ENCODE results near the gene ERP29. TPM values are rescaled to one million over a fixed set of nuclear protein-coding genes. Genes with fewer than 3 reads are reported as not detected.
A peak's percentile ranks its signal among the peaks of the same experiment; 100 is the strongest.

Gene ERP29
- total RNA-seq (10 to 100 TPM; 39.0 to 58.3 (median 55.5) TPM), polyA plus RNA-seq (44.8 TPM)
- long read RNA-seq, donor 1, transcript ERP29-201 (3 exons, 1,735 nt) = major isoform, 67 of 76 reads
- long read RNA-seq, donor 1, partial matches to known transcripts = 4 of 76 reads
- long read RNA-seq, donor 1, other reads (novel, unspliced or antisense) = 3 of 76 reads
- long read RNA-seq, donor 2, transcript ERP29-201 (3 exons, 1,735 nt) = major isoform, 43 of 47 reads
- long read RNA-seq, donor 2, partial matches to known transcripts = 0 of 47 reads
- long read RNA-seq, donor 2, other reads (novel, unspliced or antisense) = 1 of 47 reads
- long read RNA-seq, donor 3, transcript ERP29-201 (3 exons, 1,735 nt) = major isoform, 100 of 110 reads
- long read RNA-seq, donor 3, transcript ERP29-202 (2 exons, 1,333 nt) = minor isoform, 8 of 110 reads
- long read RNA-seq, donor 3, partial matches to known transcripts = 0 of 110 reads
- long read RNA-seq, donor 3, other reads (novel, unspliced or antisense) = 2 of 110 reads
- long read RNA-seq, donor 4, transcript ERP29-201 (3 exons, 1,735 nt) = major isoform, 28 of 36 reads
- long read RNA-seq, donor 4, partial matches to known transcripts = 4 of 36 reads
- long read RNA-seq, donor 4, other reads (novel, unspliced or antisense) = 0 of 36 reads

DNA sequence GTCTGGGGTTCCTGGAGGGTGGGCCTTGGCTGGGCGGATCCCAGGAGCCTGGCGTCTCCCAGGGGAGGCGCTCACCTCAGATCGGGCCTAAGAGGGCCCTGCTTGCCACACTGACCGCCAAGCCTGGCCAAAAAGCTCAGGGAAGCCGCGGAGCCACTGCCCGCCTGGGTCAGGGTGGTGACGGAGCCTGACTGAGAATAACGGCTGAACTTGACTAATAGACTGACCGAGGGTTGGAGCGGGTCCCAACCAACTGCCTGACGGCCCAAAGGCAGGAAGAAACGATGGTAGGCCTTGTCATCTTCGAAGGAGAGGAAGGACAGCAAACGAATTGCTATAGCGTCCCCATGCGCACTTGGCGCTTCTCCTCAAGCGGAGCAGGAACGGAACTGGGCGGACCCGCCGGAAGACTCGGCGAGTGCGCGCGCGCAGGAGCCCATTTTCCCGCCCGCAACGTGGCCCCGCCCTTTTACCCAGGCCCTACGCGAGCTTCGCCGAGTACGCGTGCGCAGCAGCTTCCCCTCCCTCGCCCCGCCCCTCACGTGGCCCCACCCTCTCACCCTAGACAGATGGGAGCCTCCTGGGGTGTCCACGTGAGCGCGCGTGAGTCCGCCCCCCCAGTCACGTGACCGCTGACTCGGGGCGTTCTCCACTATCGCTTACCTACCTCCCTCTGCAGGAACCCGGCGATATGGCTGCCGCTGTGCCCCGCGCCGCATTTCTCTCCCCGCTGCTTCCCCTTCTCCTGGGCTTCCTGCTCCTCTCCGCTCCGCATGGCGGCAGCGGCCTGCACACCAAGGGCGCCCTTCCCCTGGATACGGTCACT, at the start of gene ERP29, which contains the start of gene TMEM116:
ERP29 (plus strand) TSS at position 652 of the 826 bp plus-strand sequence; CDS start at position 692, 40 bp downstream.
TMEM116 (minus strand) TSS at position 391 of the 826 bp plus-strand sequence. CDS start 7,895 bp downstream, outside the sequence.
- under 1% methylated on average over 67 of the region's 67 CpGs for WGBS
- ATAC-seq = peak; percentile 96
- Histone ChIP-seq H3K9me3 (ENCODE audit: control insufficient read depth, low read length) (no peaks in the 10 kb centered on the region), H3K27me3 (ENCODE audit: control insufficient read depth, insufficient read depth) (no peaks in the 10 kb centered on the region), H3K4me1 (ENCODE audit: control insufficient read depth, insufficient read depth, low read length) (peaks cover 10% of the 10 kb centered on the region), H3K27ac (ENCODE audit: low read length) (peak within 1 kb of the TSS; percentile 95), H3K4me3 (ENCODE audit: low read length) (peak within 1 kb of the TSS; percentile 69)
- intact Hi-C loops (cut with DNase I) = loop anchor here in 2 of 4 donors (10.0 kb wide), 1 partner anchor 68 kb away; no protein-coding TSS in a partner anchor
- DNase-seq = peak; percentile 99 to 100 (median 100)

DNA sequence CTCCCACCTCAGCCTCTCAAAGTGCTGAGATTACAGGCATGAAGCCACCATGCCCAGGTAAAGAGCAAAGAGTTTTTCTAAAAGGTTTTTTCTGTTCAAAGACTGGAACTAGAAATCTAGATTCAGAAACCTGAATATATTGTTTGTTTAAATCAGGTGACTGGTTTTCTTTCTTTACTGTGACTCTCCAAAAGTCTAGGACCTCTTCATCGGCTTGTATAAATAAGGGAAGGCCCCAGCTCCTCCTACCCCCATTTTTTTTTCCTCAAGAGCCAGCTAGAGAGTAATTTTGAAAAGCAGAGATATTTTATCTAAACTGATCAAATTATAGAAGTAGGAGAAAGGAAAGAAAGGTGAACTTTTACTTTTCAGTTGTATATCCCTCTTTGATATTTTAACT, 48.3 kb upstream of the ERP29 start:
- Histone ChIP-seq H3K27ac (ENCODE audit: low read length) (no peak overlapping the region), H3K4me3 (ENCODE audit: low read length) (no peak overlapping the region), H3K27me3 (ENCODE audit: control insufficient read depth, insufficient read depth) (no peaks in the 10 kb centered on the region), H3K4me1 (ENCODE audit: control insufficient read depth, insufficient read depth, low read length) (no peaks in the 10 kb centered on the region), H3K9me3 (ENCODE audit: control insufficient read depth, low read length) (no peaks in the 10 kb centered on the region)
- intact Hi-C loops (cut with DNase I) = no loop called here
- DNase-seq = no peak
- WGBS = 97% methylated on average over 1 of the region's 1 CpG
- no peak for ATAC-seq

DNA sequence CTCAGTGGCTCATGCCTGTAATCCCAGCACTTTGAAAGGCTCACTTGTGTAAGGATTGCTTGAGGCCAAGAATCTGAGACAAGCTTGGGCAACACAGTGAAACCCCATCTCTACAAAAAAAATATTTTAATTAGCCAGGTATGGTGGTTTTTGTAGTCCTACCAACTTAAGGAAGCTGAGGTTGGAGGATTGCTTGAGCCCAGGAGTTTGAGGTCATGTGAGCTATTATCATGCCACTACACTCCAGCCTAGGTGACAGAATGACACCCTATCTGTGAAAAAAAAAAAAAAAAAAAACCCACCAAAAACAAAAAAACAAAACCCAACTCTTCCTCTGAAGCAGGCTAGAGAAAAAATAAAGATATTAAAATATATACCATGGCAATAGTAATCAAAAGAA, 41.4 kb upstream of the ERP29 start:
- Histone ChIP-seq H3K4me3 (ENCODE audit: low read length) (no peak overlapping the region), H3K27ac (ENCODE audit: low read length) (no peak overlapping the region), H3K4me1 (ENCODE audit: control insufficient read depth, insufficient read depth, low read length) (no peaks in the 10 kb centered on the region), H3K9me3 (ENCODE audit: control insufficient read depth, low read length) (no peaks in the 10 kb centered on the region), H3K27me3 (ENCODE audit: control insufficient read depth, insufficient read depth) (no peaks in the 10 kb centered on the region)
- DNase-seq (no peak), ATAC-seq (no peak)
- intact Hi-C loops (cut with DNase I) = no loop called here

DNA sequence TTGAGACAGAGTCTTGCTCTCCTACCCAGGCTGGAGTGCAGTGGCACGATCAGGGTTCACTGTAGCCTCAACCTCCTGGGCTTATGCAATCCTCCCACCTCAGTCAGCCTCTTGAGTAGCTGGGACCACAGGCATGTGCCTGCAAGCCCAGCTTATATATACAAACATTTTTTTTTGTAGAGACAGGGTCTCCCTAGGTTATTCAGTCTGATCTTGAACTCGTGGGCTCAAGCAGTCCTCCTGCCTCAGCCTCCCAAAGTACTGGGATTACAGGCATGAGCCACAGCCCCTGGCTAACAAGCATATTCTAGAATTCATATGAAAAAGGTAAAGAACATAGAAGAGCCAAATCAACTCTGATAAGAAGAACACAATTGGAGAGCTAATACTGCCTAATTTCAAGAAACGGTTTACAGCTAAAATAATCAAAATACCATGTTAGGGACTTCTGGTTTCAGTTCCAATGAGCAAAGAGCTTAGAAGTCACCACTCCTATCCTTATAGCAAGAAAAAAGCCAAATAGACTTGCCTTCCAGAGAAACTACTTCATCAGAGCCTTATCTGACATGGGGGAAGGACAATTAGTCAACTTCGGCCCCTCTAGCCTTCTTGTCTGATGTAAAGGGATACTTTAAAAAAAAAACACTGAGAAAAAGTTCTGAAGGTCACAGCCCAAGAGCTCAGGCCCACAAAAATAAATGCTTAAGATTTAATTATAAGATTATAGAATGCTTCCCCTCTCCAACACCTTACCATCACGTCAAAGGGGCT, 37.9 kb upstream of the ERP29 start:
- Histone ChIP-seq H3K4me1 (ENCODE audit: control insufficient read depth, insufficient read depth, low read length) (no peaks in the 10 kb centered on the region), H3K27ac (ENCODE audit: low read length) (no peak overlapping the region), H3K9me3 (ENCODE audit: control insufficient read depth, low read length) (no peaks in the 10 kb centered on the region), H3K27me3 (ENCODE audit: control insufficient read depth, insufficient read depth) (no peaks in the 10 kb centered on the region), H3K4me3 (ENCODE audit: low read length) (no peak overlapping the region)
- intact Hi-C loops (cut with DNase I) = no loop called here
- 81% methylated on average over 5 of the region's 5 CpGs for WGBS
- no peak for DNase-seq
- no peak for ATAC-seq

DNA sequence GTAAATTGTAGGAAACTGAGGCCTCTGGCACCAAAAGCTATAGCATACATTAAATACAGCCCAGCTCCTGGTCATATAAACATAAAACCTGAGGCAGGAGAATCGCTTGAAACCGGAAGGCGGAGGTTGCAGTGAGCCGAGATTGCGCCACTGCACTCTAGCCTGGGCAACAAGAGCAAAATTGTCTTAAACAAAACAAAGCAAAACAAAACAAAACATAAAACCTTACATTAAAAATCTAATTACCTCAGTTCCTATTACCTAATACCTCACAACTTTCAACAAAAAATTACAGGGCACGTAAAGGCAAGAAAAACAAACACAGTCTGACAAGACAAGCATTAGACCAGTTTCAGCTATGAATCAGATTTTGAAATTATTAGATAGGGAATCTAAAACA, 36.9 kb upstream of the ERP29 start:
- intact Hi-C loops (cut with DNase I) = no loop called here
- Histone ChIP-seq H3K27me3 (ENCODE audit: control insufficient read depth, insufficient read depth) (no peaks in the 10 kb centered on the region), H3K27ac (ENCODE audit: low read length) (no peak overlapping the region), H3K9me3 (ENCODE audit: control insufficient read depth, low read length) (no peaks in the 10 kb centered on the region), H3K4me1 (ENCODE audit: control insufficient read depth, insufficient read depth, low read length) (no peaks in the 10 kb centered on the region), H3K4me3 (ENCODE audit: low read length) (no peak overlapping the region)
- no peak for DNase-seq
- WGBS = 93% methylated on average over 6 of the region's 6 CpGs
- no peak for ATAC-seq

DNA sequence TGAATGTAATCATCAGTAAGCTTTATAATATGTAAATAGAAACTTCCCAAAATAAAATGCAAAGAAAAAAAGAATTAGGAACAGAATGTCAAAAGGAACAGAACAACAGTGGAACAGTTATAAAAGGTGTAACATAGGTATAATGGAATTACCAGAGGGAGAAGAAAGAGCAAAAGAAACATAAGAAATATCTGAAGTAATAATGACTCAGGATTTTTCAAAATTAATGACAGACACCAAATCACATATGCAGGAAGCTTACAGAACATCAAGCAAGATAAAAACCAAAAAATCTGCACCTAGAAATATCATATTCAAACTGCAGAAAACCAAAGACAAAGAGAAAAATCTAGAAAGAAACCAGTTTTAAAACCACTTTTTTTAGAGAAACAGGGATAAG, 36.4 kb upstream of the ERP29 start:
- Histone ChIP-seq H3K4me1 (ENCODE audit: control insufficient read depth, insufficient read depth, low read length) (no peaks in the 10 kb centered on the region), H3K27ac (ENCODE audit: low read length) (no peak overlapping the region), H3K9me3 (ENCODE audit: control insufficient read depth, low read length) (no peaks in the 10 kb centered on the region), H3K27me3 (ENCODE audit: control insufficient read depth, insufficient read depth) (no peaks in the 10 kb centered on the region), H3K4me3 (ENCODE audit: low read length) (no peak overlapping the region)
- ATAC-seq = no peak
- DNase-seq = no peak
- intact Hi-C loops (cut with DNase I) = no loop called here

DNA sequence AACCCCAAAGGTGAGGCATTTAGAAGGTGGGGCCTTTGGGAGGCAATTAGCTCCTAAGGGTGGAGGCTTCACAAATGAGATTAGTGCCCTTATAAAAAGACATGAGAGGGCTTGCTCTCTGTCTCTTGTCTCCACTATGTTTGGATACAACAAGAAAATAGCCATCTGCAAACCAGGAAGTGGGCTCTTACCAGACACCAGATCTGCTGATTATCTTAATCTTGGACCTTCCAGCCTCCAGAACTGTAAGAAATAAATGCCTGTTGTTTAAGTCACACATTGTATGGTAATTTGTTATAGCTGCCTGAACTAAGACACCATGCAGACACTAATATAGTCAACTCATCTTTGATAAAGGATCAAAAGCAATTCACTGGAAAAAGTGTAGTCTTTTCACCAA, 34.7 kb upstream of the ERP29 start:
- no peaks in the 10 kb centered on the region for H3K9me3 ChIP-seq (ENCODE audit: control insufficient read depth, low read length)
- H3K4me3 ChIP-seq (ENCODE audit: low read length) = no peak overlapping the region
- no peaks in the 10 kb centered on the region for H3K4me1 ChIP-seq (ENCODE audit: control insufficient read depth, insufficient read depth, low read length)
- intact Hi-C loops (cut with DNase I) = no loop called here
- H3K27me3 ChIP-seq (ENCODE audit: control insufficient read depth, insufficient read depth) = no peaks in the 10 kb centered on the region
- H3K27ac ChIP-seq (ENCODE audit: low read length) = no peak overlapping the region
- ATAC-seq (no peak), DNase-seq (no peak)

DNA sequence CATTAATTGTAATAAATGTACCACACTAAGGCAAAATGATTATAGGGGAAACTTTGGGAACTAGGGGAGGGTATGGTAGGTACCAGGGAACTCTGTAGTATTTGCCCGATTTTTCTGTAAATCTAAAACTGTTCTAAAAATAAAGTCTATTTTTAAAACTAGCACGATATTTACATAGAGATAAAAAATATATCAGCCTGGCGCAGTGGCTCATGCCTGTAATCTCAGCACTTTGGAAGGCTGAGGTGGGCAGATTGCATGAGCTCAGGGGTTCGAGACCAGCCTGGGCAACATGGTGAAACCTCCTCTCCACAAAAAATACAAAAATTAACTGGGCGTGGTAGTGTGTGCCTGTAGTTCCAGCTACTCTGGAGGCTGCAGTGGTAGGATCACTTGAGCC, 32.6 kb upstream of the ERP29 start:
- Histone ChIP-seq H3K4me1 (ENCODE audit: control insufficient read depth, insufficient read depth, low read length) (no peaks in the 10 kb centered on the region), H3K27ac (ENCODE audit: low read length) (no peak overlapping the region), H3K4me3 (ENCODE audit: low read length) (no peak overlapping the region), H3K27me3 (ENCODE audit: control insufficient read depth, insufficient read depth) (no peaks in the 10 kb centered on the region), H3K9me3 (ENCODE audit: control insufficient read depth, low read length) (no peaks in the 10 kb centered on the region)
- intact Hi-C loops (cut with DNase I) = no loop called here
- no peak for ATAC-seq
- whole genome bisulfite sequencing = 78% methylated on average over 5 of the region's 5 CpGs
- DNase-seq = no peak

DNA sequence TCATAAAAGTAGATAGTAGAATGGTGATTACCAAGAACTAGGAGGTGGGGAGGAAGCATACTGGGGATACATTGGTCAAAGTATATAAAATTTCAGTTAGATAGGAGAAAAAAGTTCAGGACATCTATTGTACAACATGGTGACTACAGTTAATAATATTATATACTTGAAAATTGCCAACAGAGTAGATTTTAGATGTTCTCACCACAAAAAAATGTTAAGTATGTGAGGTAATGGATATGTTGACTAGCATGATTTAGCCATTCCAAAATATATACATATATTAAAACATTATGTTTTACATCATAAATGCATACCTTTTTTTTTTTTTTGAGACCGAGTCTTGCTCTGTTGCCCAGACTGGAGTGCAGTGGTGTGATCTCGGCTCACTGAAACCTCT, 31.2 kb upstream of the ERP29 start:
- H3K27ac ChIP-seq (ENCODE audit: low read length) = no peak overlapping the region
- no peaks in the 10 kb centered on the region for H3K4me1 ChIP-seq (ENCODE audit: control insufficient read depth, insufficient read depth, low read length)
- H3K27me3 ChIP-seq (ENCODE audit: control insufficient read depth, insufficient read depth) = no peaks in the 10 kb centered on the region
- no peaks in the 10 kb centered on the region for H3K9me3 ChIP-seq (ENCODE audit: control insufficient read depth, low read length)
- intact Hi-C loops (cut with DNase I) = no loop called here
- 97% methylated on average over 2 of the region's 2 CpGs for WGBS
- ATAC-seq = no peak
- H3K4me3 ChIP-seq (ENCODE audit: low read length) = no peak overlapping the region
- no peak for DNase-seq

DNA sequence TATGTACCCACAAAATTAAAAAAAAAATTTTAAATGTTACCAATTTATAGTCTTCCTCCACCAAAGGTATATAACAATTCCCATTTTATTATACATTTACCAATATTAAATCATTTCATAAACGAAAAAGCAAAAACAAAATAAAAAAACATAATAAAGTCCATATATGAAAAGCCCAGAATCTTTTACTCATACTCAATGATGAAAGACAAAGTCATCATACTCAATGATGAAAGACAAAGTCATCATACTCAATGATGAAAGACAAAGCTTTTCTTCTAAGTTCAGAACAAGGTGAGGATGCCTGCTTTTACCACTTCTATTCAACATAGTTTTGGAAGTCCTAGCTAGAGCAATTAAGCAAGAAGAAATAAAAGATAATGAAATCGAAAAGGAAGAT, 28.4 kb upstream of the ERP29 start:
- no peaks in the 10 kb centered on the region for H3K9me3 ChIP-seq (ENCODE audit: control insufficient read depth, low read length)
- H3K27ac ChIP-seq (ENCODE audit: low read length) = no peak overlapping the region
- no peaks in the 10 kb centered on the region for H3K4me1 ChIP-seq (ENCODE audit: control insufficient read depth, insufficient read depth, low read length)
- no peak overlapping the region for H3K4me3 ChIP-seq (ENCODE audit: low read length)
- WGBS = 78% methylated on average over 2 of the region's 2 CpGs
- intact Hi-C loops (cut with DNase I) = no loop called here
- DNase-seq (no peak), ATAC-seq (no peak)
- no peaks in the 10 kb centered on the region for H3K27me3 ChIP-seq (ENCODE audit: control insufficient read depth, insufficient read depth)

All from right cardiac atrium (tissue), 5 donors.